ENCODE measurements around the gene CDC45.

The CDC45 gene

GRCh38 chr22:19567157-19568009 lies 87.7 kb downstream of the CDC45 start:
- no peak for DNase-seq

- DNase-seq, result no peak
Observed at GRCh38 chr22:19568337-19569275, 88.9 kb downstream of the CDC45 start.

GRCh38 chr22:19569276-19569640 lies 89.5 kb downstream of the CDC45 start:
- DNase-seq, result no peak

GRCh38 chr22:19569976-19570375 lies 90.3 kb downstream of the CDC45 start:
- no peak for DNase-seq

Measured in NCI-H748 treated with DMSO at 0.1 percent for 48 hours (cell line).